SHP77 treated with DMSO at 0.1 percent for 48 hours (cell line): ENCODE data around the gene GSDMA.
A peak's percentile ranks its signal among the peaks of the same experiment; 100 is the strongest.
"Not testable (repeated sequence)": the region's sequence is repeated elsewhere in the genome, so short reads cannot be mapped to it uniquely, and the experiment has no call there.

Source experiments
- DNase-seq: peaks from one replicate; lab custom pipeline; 2025; lab: John Stamatoyannopoulos, UW

The GSDMA gene

DNA sequence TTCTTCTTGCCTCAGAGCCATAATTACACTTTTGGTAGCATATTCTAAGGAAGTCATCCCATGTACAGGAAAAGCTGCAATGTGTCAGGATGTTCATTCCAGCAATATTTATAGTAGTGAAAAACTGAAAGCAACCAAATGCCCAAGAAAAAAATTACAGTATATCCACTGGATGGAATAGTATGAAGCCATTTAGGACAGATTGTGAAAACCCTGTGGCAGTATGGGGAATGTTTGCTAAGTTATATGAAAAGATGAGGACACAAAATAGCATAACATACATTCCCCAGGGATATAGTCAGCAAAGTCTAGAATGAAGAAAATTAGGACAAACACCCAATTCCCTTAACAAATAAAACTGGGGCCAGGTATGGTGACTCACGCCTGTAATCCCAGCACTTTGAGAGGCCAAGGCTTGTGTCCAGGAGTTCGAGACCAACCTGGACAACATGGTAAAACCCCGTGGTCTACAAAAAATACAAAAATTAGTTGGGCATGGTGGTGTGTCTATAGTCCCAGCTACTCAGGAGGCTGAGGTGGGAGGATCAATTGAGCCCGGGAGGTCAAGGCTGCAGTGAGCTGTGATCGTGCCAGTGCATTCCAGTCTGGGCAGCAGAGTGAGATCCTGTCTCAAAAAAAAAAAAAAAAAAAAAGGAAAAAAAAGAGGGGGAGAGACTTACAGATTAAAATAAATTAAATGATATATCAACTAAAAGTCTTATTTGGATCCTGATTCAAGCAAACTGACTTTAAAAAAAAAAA lies 33.0 kb upstream of the GSDMA start:
- DNase-seq = no peak

- no peak for DNase-seq
Measured at GRCh38 chr17:39933912-39934311, 28.9 kb upstream of the GSDMA start.

GRCh38 chr17:39934324-39934723 lies 28.5 kb upstream of the GSDMA start:
- DNase-seq = no peak

DNA sequence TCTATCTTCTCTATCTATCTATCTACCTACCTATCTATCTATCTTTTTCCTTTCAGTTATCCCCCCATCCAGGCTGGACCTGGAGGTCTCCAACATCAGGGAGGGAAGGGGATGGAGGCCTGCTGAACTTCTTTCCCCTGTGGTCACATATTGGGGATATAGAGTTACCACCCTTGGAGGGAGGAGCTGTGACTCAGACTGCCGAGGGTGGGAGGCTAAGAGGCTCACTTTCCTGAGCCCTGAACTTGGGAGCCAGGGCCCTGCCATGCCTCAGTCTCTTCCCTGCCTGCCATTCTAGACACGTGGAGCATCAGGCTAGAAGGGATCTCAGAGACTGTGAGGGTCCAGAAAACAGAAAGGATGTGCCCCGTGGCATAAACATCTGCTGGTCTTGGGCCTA lies 26.9 kb upstream of the GSDMA start:
- DNase-seq = no peak

- DNase-seq = no peak
Measured at GRCh38 chr17:39937447-39937846, 25.4 kb upstream of the GSDMA start.

DNA sequence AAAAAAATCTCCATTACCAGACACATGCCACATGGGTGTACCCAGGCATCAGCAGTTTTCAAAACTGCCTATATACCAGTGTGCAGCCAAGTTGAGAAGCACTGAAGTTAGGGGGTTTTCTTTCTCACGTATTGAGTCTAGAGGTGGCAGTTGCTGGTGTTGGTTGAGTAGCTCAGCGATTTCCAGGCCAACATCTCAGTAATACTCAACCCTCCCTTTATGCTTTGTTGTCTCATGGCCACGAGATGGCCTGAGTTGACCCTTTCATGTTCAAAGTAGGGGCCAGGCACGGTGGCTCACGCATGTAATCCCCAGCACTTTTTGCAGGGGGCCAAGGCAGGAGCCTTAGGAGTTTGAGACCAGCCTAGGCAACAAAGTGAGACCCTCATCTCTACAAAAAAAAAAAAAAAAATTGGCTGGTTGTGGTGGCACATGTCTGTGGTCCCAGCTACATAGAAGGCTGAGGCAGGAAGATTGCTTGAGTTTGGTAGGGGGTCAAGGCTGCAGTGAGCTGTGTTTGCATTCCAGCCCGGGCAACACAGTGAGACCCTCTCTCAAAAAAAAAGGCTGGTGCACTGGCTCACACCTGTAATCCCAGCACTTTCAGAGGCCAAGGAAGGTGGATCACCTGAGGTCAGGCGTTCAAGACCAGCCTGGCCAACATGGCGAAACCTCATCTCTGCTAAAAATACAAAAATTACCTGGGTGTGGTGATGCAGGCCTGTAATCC lies 24.5 kb upstream of the GSDMA start:
- DNase-seq = no peak

GRCh38 chr17:39939106-39939505 lies 23.7 kb upstream of the GSDMA start:
- no peak for DNase-seq

DNA sequence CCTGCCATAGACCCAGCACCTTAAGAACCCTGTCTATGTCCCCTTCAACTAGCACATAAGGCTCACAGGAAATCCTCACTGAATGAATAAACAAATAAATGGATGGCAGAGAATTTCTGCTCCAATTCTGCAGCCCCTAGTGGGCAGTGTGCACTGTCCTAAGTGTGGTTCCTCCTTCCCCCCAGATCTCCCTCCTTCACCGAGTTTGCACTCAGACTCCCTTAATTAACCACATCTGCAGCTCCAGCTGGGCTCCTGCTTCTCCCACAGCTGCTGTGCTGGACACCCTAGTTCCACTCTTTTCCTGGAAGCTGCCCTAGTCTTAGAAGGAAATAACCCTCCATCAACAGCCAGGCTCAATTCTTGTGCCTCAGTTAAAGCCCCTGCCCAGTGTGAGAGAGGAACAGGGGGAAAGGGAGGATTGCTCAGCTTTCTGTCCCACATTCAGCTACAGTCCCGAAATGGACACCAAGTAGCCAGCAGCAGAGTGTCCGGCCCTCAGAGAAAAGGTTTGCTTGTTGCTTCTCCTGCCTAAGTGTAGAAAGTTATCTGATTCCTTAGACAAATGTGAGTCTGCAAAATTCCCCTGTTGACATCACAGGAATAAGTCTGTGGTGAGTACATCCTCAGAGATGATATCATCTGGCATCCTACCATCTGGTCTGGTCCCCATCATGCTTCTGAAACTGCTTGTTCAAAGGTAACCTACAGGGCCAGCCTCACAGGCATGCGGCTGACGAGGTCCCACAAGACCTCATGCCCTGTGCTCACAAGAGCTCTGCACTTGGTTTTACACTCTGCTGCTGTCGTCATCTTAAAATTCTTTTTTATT lies 23.0 kb upstream of the GSDMA start:
- no peak for DNase-seq

- no peak for DNase-seq
Measured at GRCh38 chr17:39943702-39944392, 19.0 kb upstream of the GSDMA start.

DNA sequence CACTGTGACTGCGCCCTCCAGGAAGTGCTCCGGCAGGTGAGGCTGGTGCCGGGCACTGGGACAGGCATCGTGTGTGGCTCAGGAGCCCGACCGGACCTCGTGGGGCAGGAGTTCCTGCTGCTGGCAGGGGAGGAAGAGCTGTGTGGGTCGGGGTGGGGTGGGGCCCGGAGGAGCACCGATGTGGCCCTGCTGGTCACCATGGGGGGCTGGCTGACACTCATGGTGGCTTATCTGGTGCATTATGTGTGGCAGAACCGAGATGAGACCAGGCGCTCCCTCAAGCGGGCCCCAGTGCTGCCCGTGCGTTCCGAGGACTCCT lies 18.5 kb upstream of the GSDMA start:
- DNase-seq = no peak

DNA sequence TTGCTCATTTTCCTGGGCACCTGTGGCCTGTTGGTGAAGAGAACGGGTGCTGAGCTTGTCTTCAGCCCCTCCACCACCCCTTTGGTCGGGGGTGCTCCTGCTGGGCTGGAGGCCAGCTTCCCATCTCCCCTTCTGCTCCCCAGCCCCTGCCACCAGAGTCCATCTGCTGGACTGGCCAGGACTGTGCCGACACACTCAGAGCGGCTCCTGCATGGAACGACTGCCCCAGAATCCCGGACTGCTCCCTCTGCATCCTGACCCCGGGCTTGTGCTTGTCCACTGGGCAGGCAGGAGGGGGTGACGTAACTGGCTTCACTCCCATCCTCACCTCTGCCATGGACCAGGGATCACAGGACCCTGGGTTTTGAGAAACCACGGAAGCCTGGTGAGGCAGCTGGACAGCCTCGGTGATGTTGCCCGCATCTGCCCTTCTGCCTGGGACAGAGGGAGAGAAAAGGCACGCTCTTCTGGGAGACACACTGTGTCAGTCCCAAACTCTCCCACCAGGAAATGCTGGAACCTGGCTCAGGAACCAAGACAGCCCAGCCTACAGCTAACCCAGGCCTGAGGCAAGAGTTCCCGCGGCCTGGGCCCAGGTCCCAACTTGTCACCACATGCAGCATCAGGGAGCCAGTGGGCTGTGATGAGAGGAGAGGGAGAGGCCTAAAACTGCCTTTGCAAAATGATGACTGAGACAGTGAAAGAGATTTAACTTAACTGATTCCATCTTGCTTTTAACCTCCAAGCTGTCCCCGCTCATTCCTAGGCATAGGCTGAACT lies 16.1 kb upstream of the GSDMA start:
- DNase-seq = no peak

DNA sequence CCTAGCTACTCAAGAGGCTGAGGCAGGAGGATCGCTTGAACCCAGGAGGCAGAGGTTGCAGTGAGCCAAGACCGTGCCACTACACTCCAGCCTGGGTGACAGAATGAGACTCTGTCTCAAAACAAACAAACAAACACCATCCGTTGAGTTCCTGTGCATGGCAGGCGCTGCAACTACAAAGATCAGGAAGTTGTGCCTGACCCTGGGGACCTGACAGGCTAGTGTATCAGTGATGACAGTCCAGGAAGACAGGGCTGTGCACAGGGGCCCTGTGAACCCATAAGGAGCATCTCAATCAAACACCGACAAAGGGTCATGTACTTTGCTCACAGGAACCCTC lies 14.3 kb upstream of the GSDMA start:
- DNase-seq = not testable (repeated sequence)

DNA sequence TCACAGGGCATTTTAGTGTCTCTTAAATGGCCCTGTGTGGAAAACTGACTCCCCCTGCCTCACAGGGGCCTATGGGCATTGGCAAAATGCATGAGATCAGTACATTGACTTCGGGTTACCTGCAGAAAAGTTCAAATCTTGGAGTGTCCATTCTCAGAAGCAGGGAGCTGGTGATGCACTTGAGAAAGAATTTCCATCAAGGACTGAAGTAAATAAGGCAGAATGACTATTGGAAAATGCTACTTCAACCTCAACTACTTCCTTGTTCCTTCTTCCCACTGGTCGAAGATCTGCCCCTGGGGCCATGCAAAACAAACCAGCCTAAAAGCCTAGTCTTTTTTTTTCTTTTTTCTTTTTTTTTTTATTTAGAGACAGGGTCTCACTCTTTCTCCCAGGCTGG lies 13.8 kb upstream of the GSDMA start:
- no peak for DNase-seq

- DNase-seq = no peak
Measured at GRCh38 chr17:39950871-39951348, 11.9 kb upstream of the GSDMA start.

- DNase-seq = no peak
Measured at GRCh38 chr17:39951924-39952679, 10.7 kb upstream of the GSDMA start.

DNA sequence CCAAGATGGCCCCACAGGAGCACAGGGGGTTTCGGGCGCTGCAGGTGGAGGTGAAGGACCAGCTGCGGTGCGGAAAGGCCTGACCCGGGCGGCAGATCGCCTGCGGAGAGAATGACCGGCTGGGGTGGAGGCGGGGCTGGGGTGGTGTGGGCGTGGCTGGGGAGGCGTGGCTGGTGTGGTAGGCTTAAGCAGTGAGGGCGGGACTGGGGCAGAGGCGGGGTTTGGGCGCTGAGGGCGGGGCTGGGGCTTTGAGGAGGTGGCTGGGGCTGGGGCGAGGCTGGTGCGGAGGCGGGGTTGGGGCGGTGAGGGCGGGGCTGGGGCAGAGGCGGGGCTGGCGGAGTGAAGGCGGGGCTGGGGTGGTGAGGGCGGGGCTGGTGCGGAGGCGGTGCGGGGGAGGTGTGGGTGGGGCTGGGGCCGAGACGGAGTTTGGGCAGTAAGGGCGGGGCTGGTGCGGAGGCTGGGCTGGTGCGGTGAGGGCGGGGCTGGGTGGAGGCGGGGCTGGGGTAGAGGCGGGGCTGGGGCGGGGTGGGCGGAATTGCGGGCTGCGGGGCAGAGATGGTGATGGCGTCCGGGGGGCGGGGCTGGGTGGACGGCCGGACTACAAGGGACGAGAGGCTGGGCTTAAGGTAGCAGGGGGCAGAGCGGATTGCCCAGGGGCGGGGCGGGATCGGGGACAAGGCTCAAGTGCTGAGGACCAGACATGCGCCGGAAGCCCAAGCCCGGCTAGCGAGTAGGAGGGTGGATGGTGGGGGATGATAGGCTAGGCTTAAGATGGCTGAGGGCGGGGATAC lies 9.9 kb upstream of the GSDMA start:
- peak; percentile 78 for DNase-seq

GRCh38 chr17:39953471-39953888 lies 9.3 kb upstream of the GSDMA start:
- DNase-seq = no peak

DNA sequence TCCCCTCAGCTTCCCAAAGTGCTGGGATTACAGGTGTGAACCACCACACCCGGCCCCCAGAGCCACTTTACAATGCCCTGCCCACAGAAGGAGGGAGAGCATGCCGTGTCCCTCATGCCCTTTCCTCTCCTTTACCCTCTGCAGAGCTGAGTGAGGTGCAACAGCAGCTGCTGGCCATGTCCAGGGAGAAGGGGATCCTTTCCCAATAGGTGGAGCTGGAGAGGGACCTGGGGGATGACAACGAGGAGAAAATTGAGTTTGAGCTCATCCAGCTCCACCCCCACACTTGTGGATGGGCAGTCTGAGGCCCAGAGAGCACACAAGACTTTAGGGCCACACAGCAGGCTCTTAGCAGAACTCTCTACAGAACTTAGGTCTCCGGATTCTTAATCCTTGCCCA lies 7.9 kb upstream of the GSDMA start:
- DNase-seq = no peak

- no peak for DNase-seq
Measured at GRCh38 chr17:39955726-39956225, 7.0 kb upstream of the GSDMA start.
